K562 (cell line): ENCODE data around the gene UBTD1. TPM values are rescaled to one million over a fixed set of nuclear protein-coding genes. Genes with fewer than 3 reads are reported as not detected.
A peak's percentile ranks its signal among the peaks of the same experiment; 100 is the strongest.

Experiments
- ATAC-seq: fragments of 200-7000 bp; cut with Tn5 transposase; 3 replicates; pipeline ENCODE4 v1.9.1; 2020; ENCODE audit warnings: moderate library complexity
- BruUV-seq: library from RNA; stranded (reverse); fragments of 400-500 nt; replicated peaks from 2 replicates; lab custom pipeline; 2021; lab: Mats Ljungman, UMichigan
- CTCF ChIA-PET: fragments of 300-600 bp; formaldehyde crosslinking; extraction: SDS; loops from one replicate; lab custom pipeline; 2021; ENCODE audit warnings: low intra/inter-chr PET ratio; lab: Yijun Ruan, JAX
- POLR2A ChIA-PET: fragments of 300-600, 350-650 bp; sonication (Branson Sonifier 250); formaldehyde crosslinking; extraction: SDS; loops from one replicate; lab custom pipeline; 2021; ENCODE audit warnings: antibody characterized with exemption, inconsistent platforms; lab: Yijun Ruan, JAX
- DNase-seq, 4 experiments: peaks; one replicate each; pipeline versions ENCODE4 v3.0.0 to v3.0.0-alpha.2; 2011 to 2018; ENCODE audit warnings: low spot score in 3 of 4, mixed read lengths in 3 of 4; ENCODE audit errors: extremely low read depth in 1 of 4
- FAIRE-seq: peaks from 2 replicates; lab custom pipeline; 2011; peaks lifted over from hg19 to GRCh38; lab: Jason Lieb, UNC
- H2AFZ ChIP-seq: 2 replicates; pipeline ENCODE4 v1.6.0; 2011; ENCODE audit warnings: low read depth, low read length, control low read depth, inconsistent platforms
- H3K27ac ChIP-seq: fragments of 200-600 bp; 3 replicates; pipeline ENCODE4 v1.8.0; 2011; ENCODE audit warnings: low read depth, mild to moderate bottlenecking, control low read depth, inconsistent platforms, low read length, moderate library complexity, mixed read lengths; ENCODE audit errors: extremely low read depth
- H3K27me3 ChIP-seq, 2 experiments: fragments of 300-600 bp in 1 of 2; 2 replicates in 1 of 2; 3 replicates in 1 of 2; pipeline versions ENCODE4 v1.6.0 to v1.8.0; 2011; ENCODE audit warnings: inconsistent platforms in 2 of 2, low read length in 2 of 2, mild to moderate bottlenecking in 1 of 2, mixed read lengths in 1 of 2, moderate library complexity in 1 of 2; ENCODE audit not compliant: control insufficient read depth in 2 of 2, insufficient read depth in 2 of 2
- H3K36me3 ChIP-seq: fragments of 300-600 bp; 3 replicates; pipeline ENCODE4 v1.8.0; 2011; ENCODE audit warnings: mild to moderate bottlenecking, low read length, inconsistent platforms; ENCODE audit not compliant: control insufficient read depth, insufficient read depth
- H3K4me1 ChIP-seq, 2 experiments: fragments of 200-600 bp in 1 of 2; replicated peaks in 1 of 2; 2 replicates in 1 of 2; 3 replicates in 1 of 2; pipeline versions ENCODE4 v1.5.1 to v1.8.0; 2011; ENCODE audit warnings: inconsistent platforms in 2 of 2, low read length in 2 of 2, mild to moderate bottlenecking in 1 of 2, mixed read lengths in 1 of 2, moderate library complexity in 1 of 2; ENCODE audit not compliant: control insufficient read depth in 2 of 2, insufficient read depth in 2 of 2
- H3K4me2 ChIP-seq: 2 replicates; pipeline ENCODE4 v1.6.1; 2011; ENCODE audit warnings: low read length, control low read depth, inconsistent platforms, mixed read lengths; ENCODE audit not compliant: insufficient read depth
- H3K4me3 ChIP-seq: fragments of 200-600 bp; sonication (generic), shearing (Covaris generic); 2 replicates; pipeline ENCODE4 v1.5.1; 2016; ENCODE audit warnings: control low read depth, inconsistent platforms
- H3K79me2 ChIP-seq: fragments of 200-600 bp; 3 replicates; pipeline ENCODE4 v1.8.0; 2011; ENCODE audit warnings: low read length, inconsistent platforms; ENCODE audit not compliant: control insufficient read depth, insufficient read depth
- H3K9ac ChIP-seq, 2 experiments: 2 replicates each; pipeline versions ENCODE4 v1.6.0 to v1.6.1; 2011; ENCODE audit warnings: low read depth in 2 of 2, low read length in 2 of 2, control low read depth in 1 of 2, inconsistent platforms in 1 of 2, mild to moderate bottlenecking in 1 of 2, mixed read lengths in 1 of 2; ENCODE audit not compliant: insufficient read depth in 1 of 2
- H3K9me1 ChIP-seq: one replicate; pipeline ENCODE4 v1.6.0; 2011; ENCODE audit warnings: inconsistent platforms, mild to moderate bottlenecking, low read length, moderate library complexity; ENCODE audit not compliant: control insufficient read depth, insufficient read depth
- H3K9me3 ChIP-seq: replicated peaks from 2 replicates; pipeline ENCODE4 v1.5.1; 2011; ENCODE audit warnings: low read depth, low read length, inconsistent platforms; ENCODE audit not compliant: control insufficient read depth, insufficient read depth
- H4K20me1 ChIP-seq: replicated peaks from 2 replicates; pipeline ENCODE4 v1.6.1; 2011; ENCODE audit warnings: low read length, inconsistent platforms, mixed read lengths; ENCODE audit not compliant: control insufficient read depth, insufficient read depth
- BHLHE40 ChIP-seq: IDR thresholded peaks from 2 replicates; pipeline ENCODE4 v1.6.1; 2011; ENCODE audit warnings: low read length, improper control_type of control experiment
- JUND ChIP-seq, 2 experiments: IDR thresholded peaks; 2 replicates in 1 of 2; 3 replicates in 1 of 2; pipeline ENCODE4 v1.6.1; 2011; ENCODE audit warnings: borderline replicate concordance in 2 of 2, low read depth in 2 of 2, low read length in 2 of 2, improper control_type of control experiment in 1 of 2, missing biosample characterization in 1 of 2, missing genetic modification characterization in 1 of 2, missing genetic modification reagents in 1 of 2
- NFIC ChIP-seq: fragments of 450-650 bp; IDR thresholded peaks from 2 replicates; pipeline ENCODE4 v1.6.1; 2017; ENCODE audit warnings: mild to moderate bottlenecking, inconsistent platforms
- SPI1 ChIP-seq: IDR thresholded peaks from 2 replicates; pipeline ENCODE4 v1.6.1; 2011; ENCODE audit warnings: low read depth, low read length, control low read depth, borderline replicate concordance
- WGBS: fragments of 100-300 bp; shearing (Covaris generic); methylation state at CpG from one replicate; pipeline ENCODE4 v1.1.6; 2016; ENCODE audit warnings: low coverage, mixed read lengths; ENCODE audit not compliant: insufficient coverage; ENCODE audit errors: missing lambda C conversion rate; 5-methylcytosine and 5-hydroxymethylcytosine counted together
- in situ Hi-C: fragments of 300-500 bp; cut with MboI; formaldehyde crosslinking; loops from 4 replicates; pipeline ENCODE4 v1.15.0; 2018; ENCODE audit warnings: inconsistent platforms, mixed read lengths
- intact Hi-C: fragments of 100-400 bp; cut with micrococcal nuclease; formaldehyde crosslinking; loops from 2 replicates; pipeline ENCODE4 v1.14.2; 2022
- polyA plus RNA-seq, 8 experiments: library from polyadenylated mRNA; depleted of rRNA in 4 of 8; stranded (reverse) in 5 of 8; unstranded in 3 of 8; fragments of >200 nt; fragmentation: Nextera tagmentation in 2 of 8; fragmentation: Illumina TruSeq in 1 of 8; extraction: Ambion mirVana in 2 of 8; extraction: Trizol in 1 of 8; gene quantifications; 2 replicates each; pipeline versions ENCODE4 v1.2.1 to v1.2.3, GENCODE V29; 2011 to 2014; ENCODE audit warnings: inconsistent platforms in 1 of 8, missing spikeins in 1 of 8
- total RNA-seq, 7 experiments: library from RNA; depleted of rRNA in 6 of 7; stranded (reverse); fragments of >200 nt in 6 of 7; fragmentation: Illumina TruSeq in 2 of 7; extraction: Trizol in 2 of 7; gene quantifications; 2 replicates each; pipeline versions ENCODE4 v1.2.1 to v1.2.3, GENCODE V29; 2011 to 2021; ENCODE audit warnings: low replicate concordance in 1 of 7
- TF ChIP-seq, protein P1 (sequence below): fragments of 200-800 bp; sonication (Bioruptor generic); IDR thresholded peaks from 2 replicates; pipeline ENCODE4 v1.6.1; 2017; ENCODE audit warnings: missing genetic modification characterization, missing compliant biosample characterization
- TF ChIP-seq, protein P2 (sequence below), 2 experiments: fragments of 450-650 bp; IDR thresholded peaks; 2 replicates each; pipeline ENCODE4 v1.6.1; 2016
- TF ChIP-seq, protein P3 (sequence below): fragments of 450-650 bp; IDR thresholded peaks from 2 replicates; pipeline ENCODE4 v1.6.1; 2017; ENCODE audit warnings: antibody characterized with exemption, mild to moderate bottlenecking
- TF ChIP-seq, protein P4 (sequence below), 3 experiments: IDR thresholded peaks in 2 of 3; conservative IDR thresholded peaks in 1 of 3; 2 replicates each; pipeline ENCODE4 v1.5.1; 2011 to 2012; ENCODE audit warnings: low read length in 3 of 3, mild to moderate bottlenecking in 3 of 3, control low read depth in 2 of 3, improper control_type of control experiment in 1 of 3, inconsistent platforms in 1 of 3, low read depth in 1 of 3, mixed read lengths in 1 of 3, moderate library complexity in 1 of 3; ENCODE audit not compliant: insufficient read depth in 2 of 3

The UBTD1 gene
- total and polyA plus RNA-seq, 9 of the 15 experiments (the other 6 are each of a cell fraction or from before 2014, with no cell fraction given): 0.08 to 1.6 (median 0.81) TPM; not detected in 1

DNA sequence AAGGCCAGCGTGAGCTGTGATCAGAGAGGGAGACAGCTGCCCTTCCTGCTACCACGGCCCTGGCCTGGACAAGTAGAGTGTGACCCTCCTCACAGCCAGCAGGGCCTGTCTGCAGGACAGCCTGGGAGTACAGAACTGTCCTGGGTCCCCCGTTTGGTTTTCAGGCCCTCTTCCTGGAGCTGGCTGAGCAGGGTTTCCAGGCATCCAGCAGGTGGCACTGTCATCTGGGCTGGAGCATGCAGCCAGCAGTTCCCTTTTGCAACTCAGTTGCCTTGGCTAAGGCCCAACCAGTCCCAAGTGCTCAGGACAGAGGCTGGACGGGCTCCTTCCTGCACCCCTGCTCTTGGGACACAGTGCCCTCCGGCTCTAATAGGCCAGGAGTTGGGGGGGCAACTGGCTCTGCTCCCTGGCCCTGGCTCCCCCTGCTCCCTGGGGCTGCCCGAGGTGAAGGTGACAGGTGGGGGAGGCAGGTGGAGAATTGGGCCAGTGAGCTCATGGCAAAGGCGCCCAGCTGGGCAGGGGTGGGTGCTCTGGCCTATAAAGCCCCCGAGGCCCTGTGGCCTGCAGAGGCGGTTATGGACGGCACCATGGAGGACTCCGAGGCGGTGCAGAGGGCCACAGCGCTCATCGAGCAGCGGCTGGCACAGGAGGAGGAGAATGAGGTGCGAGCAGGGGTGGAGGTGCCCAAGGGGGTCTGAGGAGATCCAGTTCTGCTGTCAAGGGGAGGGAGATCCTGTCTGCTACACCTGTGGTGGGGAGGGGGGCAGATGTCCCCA, 73.7 kb downstream of the UBTD1 start, which contains the start of gene ANKRD2:
ANKRD2 (plus strand) TSS at position 566 of the 776 bp plus-strand sequence; CDS start at position 576, 10 bp downstream.
- peak; percentile 90 for FAIRE-seq
- H3K4me2 ChIP-seq: no peak within 1 kb of the TSS
- 37% methylated on average over 9 of the region's 16 CpGs for WGBS
- TF ChIP-seq, protein P1, sequence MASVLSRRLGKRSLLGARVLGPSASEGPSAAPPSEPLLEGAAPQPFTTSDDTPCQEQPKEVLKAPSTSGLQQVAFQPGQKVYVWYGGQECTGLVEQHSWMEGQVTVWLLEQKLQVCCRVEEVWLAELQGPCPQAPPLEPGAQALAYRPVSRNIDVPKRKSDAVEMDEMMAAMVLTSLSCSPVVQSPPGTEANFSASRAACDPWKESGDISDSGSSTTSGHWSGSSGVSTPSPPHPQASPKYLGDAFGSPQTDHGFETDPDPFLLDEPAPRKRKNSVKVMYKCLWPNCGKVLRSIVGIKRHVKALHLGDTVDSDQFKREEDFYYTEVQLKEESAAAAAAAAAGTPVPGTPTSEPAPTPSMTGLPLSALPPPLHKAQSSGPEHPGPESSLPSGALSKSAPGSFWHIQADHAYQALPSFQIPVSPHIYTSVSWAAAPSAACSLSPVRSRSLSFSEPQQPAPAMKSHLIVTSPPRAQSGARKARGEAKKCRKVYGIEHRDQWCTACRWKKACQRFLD (CRISPR knock-in tag): no peak
- TF ChIP-seq SPI1: peak; percentile 87
- TF ChIP-seq, protein P2, sequence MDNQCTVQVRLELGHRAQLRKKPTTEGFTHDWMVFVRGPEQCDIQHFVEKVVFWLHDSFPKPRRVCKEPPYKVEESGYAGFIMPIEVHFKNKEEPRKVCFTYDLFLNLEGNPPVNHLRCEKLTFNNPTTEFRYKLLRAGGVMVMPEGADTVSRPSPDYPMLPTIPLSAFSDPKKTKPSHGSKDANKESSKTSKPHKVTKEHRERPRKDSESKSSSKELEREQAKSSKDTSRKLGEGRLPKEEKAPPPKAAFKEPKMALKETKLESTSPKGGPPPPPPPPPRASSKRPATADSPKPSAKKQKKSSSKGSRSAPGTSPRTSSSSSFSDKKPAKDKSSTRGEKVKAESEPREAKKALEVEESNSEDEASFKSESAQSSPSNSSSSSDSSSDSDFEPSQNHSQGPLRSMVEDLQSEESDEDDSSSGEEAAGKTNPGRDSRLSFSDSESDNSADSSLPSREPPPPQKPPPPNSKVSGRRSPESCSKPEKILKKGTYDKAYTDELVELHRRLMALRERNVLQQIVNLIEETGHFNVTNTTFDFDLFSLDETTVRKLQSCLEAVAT (IDR thresholded peaks at IDR 0.05): no peak
- TF ChIP-seq, protein P3, sequence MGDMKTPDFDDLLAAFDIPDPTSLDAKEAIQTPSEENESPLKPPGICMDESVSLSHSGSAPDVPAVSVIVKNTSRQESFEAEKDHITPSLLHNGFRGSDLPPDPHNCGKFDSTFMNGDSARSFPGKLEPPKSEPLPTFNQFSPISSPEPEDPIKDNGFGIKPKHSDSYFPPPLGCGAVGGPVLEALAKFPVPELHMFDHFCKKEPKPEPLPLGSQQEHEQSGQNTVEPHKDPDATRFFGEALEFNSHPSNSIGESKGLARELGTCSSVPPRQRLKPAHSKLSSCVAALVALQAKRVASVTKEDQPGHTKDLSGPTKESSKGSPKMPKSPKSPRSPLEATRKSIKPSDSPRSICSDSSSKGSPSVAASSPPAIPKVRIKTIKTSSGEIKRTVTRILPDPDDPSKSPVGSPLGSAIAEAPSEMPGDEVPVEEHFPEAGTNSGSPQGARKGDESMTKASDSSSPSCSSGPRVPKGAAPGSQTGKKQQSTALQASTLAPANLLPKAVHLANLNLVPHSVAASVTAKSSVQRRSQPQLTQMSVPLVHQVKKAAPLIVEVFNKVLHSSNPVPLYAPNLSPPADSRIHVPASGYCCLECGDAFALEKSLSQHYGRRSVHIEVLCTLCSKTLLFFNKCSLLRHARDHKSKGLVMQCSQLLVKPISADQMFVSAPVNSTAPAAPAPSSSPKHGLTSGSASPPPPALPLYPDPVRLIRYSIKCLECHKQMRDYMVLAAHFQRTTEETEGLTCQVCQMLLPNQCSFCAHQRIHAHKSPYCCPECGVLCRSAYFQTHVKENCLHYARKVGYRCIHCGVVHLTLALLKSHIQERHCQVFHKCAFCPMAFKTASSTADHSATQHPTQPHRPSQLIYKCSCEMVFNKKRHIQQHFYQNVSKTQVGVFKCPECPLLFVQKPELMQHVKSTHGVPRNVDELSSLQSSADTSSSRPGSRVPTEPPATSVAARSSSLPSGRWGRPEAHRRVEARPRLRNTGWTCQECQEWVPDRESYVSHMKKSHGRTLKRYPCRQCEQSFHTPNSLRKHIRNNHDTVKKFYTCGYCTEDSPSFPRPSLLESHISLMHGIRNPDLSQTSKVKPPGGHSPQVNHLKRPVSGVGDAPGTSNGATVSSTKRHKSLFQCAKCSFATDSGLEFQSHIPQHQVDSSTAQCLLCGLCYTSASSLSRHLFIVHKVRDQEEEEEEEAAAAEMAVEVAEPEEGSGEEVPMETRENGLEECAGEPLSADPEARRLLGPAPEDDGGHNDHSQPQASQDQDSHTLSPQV: no peak
- peak; percentile 87 for TF ChIP-seq NFIC
- TF ChIP-seq JUND (IDR thresholded peaks at IDR 0.05; ENCODE audit: borderline replicate concordance, low read depth, low read length): peak; percentile 21; the same call in 1 of the 2 replicates
- no peak for TF ChIP-seq JUND (tag; IDR thresholded peaks at IDR 0.05; ENCODE audit: borderline replicate concordance, low read depth, low read length)
- TF ChIP-seq, protein P4, sequence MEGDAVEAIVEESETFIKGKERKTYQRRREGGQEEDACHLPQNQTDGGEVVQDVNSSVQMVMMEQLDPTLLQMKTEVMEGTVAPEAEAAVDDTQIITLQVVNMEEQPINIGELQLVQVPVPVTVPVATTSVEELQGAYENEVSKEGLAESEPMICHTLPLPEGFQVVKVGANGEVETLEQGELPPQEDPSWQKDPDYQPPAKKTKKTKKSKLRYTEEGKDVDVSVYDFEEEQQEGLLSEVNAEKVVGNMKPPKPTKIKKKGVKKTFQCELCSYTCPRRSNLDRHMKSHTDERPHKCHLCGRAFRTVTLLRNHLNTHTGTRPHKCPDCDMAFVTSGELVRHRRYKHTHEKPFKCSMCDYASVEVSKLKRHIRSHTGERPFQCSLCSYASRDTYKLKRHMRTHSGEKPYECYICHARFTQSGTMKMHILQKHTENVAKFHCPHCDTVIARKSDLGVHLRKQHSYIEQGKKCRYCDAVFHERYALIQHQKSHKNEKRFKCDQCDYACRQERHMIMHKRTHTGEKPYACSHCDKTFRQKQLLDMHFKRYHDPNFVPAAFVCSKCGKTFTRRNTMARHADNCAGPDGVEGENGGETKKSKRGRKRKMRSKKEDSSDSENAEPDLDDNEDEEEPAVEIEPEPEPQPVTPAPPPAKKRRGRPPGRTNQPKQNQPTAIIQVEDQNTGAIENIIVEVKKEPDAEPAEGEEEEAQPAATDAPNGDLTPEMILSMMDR (IDR thresholded peaks at IDR 0.05 in 2 of 3, conservative IDR thresholded peaks at IDR 0.05 in 1 of 3; ENCODE audit: insufficient read depth in 2 of 3, low read depth in 1 of 3, low read length in 3 of 3): peak; percentile 82 to 88 (median 84)
- TF ChIP-seq BHLHE40: 0 out of 2 replicates have a peak, but pooled peaks have one; percentile 5

More for the DNA sequence above, 73.7 kb downstream of the UBTD1 start, which contains the start of gene ANKRD2:
- H3K9me3 ChIP-seq: no peaks in the 10 kb centered on the region
- intact Hi-C loops (loop anchor here (1.0 to 10.0 kb wide), 3 partner anchors 40 to 160 kb away; partner anchors contain the start of gene AVPI1), in situ Hi-C loops (no loop called here)
- H3K79me2 ChIP-seq: no peaks in the 10 kb centered on the region
- DNase-seq: peak; percentile 63 to 79 (median 70)
- no peaks in the 10 kb centered on the region for H4K20me1 ChIP-seq
- POLR2A ChIA-PET: interaction anchor here (0.6 to 1.3 kb wide), 4 partner anchors 9 to 40 kb away, joined by 3 to 5 read pairs (median 4); no protein-coding TSS in a partner anchor
- H2AFZ ChIP-seq: peak within 1 kb of the TSS; percentile 72
- H3K4me1 ChIP-seq: peaks cover 2 to 13% of the 10 kb centered on the region in 2 experiments; a peak in 4 of 5 replicates
- H3K36me3 ChIP-seq: no peaks in the 10 kb centered on the region
- no peaks in the 10 kb centered on the region for H3K27me3 ChIP-seq
- H3K9ac ChIP-seq: peak within 1 kb of the TSS in 1 of 2 experiments; percentile 4; a peak in 1 of 4 replicates
- peak; percentile 97 for ATAC-seq
- no peak within 1 kb of the TSS for H3K27ac ChIP-seq
- CTCF ChIA-PET: interaction anchor here (1.6 to 3.4 kb wide), 2 partner anchors 40 to 159 kb away, joined by 8 to 23 read pairs; no protein-coding TSS in a partner anchor
- H3K9me1 ChIP-seq: no peaks in the 10 kb centered on the region
- H3K4me3 ChIP-seq: no peak within 1 kb of the TSS
- no TSS peak for BruUV-seq
